NCI-H510A treated with DMSO at 0.1 percent for 48 hours (cell line): ENCODE results near the gene CD59.
"Not testable (repeated sequence)": the region's sequence is repeated elsewhere in the genome, so short reads cannot be mapped to it uniquely, and the experiment has no call there.

Source experiments
- DNase-seq: peaks from one replicate; lab custom pipeline; 2025; lab: John Stamatoyannopoulos, UW

Gene CD59

GRCh38 chr11:33665350-33666106, 70.7 kb downstream of the CD59 start:
- no peak for DNase-seq

GRCh38 chr11:33664827-33665226, 71.4 kb downstream of the CD59 start:
- no peak for DNase-seq

GRCh38 chr11:33664166-33664565, 72.1 kb downstream of the CD59 start:
- no peak for DNase-seq

GRCh38 chr11:33663121-33663520, 73.1 kb downstream of the CD59 start:
- DNase-seq, result no peak

- DNase-seq, result not testable (repeated sequence)
These were observed 74.7 kb downstream of the CD59 start for GRCh38 chr11:33661526-33661925.

GRCh38 chr11:33660962-33661361, 75.3 kb downstream of the CD59 start:
- no peak for DNase-seq

- no peak for DNase-seq
These were observed 76.7 kb downstream of the CD59 start for GRCh38 chr11:33659370-33660139.

GRCh38 chr11:33658195-33658900, 77.9 kb downstream of the CD59 start:
- no peak for DNase-seq

- no peak for DNase-seq
These were observed 78.5 kb downstream of the CD59 start for GRCh38 chr11:33657757-33658156.

- DNase-seq, result no peak
These were observed 79.5 kb downstream of the CD59 start for GRCh38 chr11:33656768-33657167.

- DNase-seq, result no peak
These were observed 80.2 kb downstream of the CD59 start for GRCh38 chr11:33655842-33656600.

GRCh38 chr11:33654594-33654993, 81.6 kb downstream of the CD59 start:
- no peak for DNase-seq
